Right atrium auricular region (tissue), 2 donors: ENCODE data around the gene DOCK1. TPM values are rescaled to one million over a fixed set of nuclear protein-coding genes. Genes with fewer than 3 reads are reported as not detected.

ENCODE experiments used
- DNase-seq: peaks from one replicate; pipeline ENCODE4 v3.0.0-alpha.2; 2019; ENCODE audit warnings: low spot score
- H3K27ac ChIP-seq, 2 donors: fragments of 200-600 bp; sonication (generic); 1 replicate in 1 of 2; 2 replicates in 1 of 2; pipeline ENCODE4 v1.5.1; 2016 to 2019
- H3K27me3 ChIP-seq, 2 donors: fragments of 200-600 bp; sonication (generic); one replicate each; pipeline versions ENCODE4 v1.5.1 to v1.6.0; 2017 to 2019
- H3K36me3 ChIP-seq: fragments of 200-600 bp; sonication (generic); one replicate; pipeline ENCODE4 v1.5.1; 2016
- H3K4me1 ChIP-seq, 2 donors: fragments of 200-600 bp; sonication (generic); one replicate each; pipeline versions ENCODE4 v1.5.1 to v1.6.0; 2017 to 2019
- H3K4me3 ChIP-seq, 2 donors: fragments of 200-600 bp; sonication (generic); 1 replicate in 1 of 2; 2 replicates in 1 of 2; pipeline ENCODE4 v1.5.1; 2017 to 2019; ENCODE audit warnings: mild to moderate bottlenecking in 1 of 2, moderate library complexity in 1 of 2
- H3K9me3 ChIP-seq, 2 donors: fragments of 200-600 bp; sonication (generic); one replicate each; pipeline ENCODE4 v1.5.1; 2019
- CTCF ChIP-seq, 2 donors: fragments of 200-600 bp; sonication (generic); IDR thresholded peaks; one replicate each; pipeline ENCODE4 v1.5.1; 2019; ENCODE audit warnings: antibody characterized with exemption in 2 of 2
- total RNA-seq, 2 donors: library from RNA; depleted of rRNA; stranded (reverse); fragments of >200 nt; gene quantifications; one replicate each; pipeline ENCODE4 v1.1.0, GENCODE V29; 2016

The DOCK1 gene
- total RNA-seq, 2 donors from 2014 or later, result 13.0 to 16.8 TPM

- H3K4me1 ChIP-seq, result no peaks in the 10 kb centered on the region
- H3K27ac ChIP-seq, result no peak overlapping the region
- no peaks in the 10 kb centered on the region for H3K9me3 ChIP-seq
- TF ChIP-seq CTCF (IDR thresholded peaks at IDR 0.05), result no peak
- no peaks in the 10 kb centered on the region for H3K27me3 ChIP-seq
- H3K36me3 ChIP-seq, result no peaks in the 10 kb centered on the region
- no peak for DNase-seq
- no peak overlapping the region for H3K4me3 ChIP-seq
These were observed 497.6 kb downstream of the DOCK1 start for GRCh38 chr10:127402596-127403409.

GRCh38 chr10:127405221-127405620 lies 500.0 kb downstream of the DOCK1 start:
- Histone ChIP-seq H3K27ac (no peak overlapping the region), H3K9me3 (no peaks in the 10 kb centered on the region), H3K4me3 (no peak overlapping the region), H3K27me3 (no peaks in the 10 kb centered on the region), H3K4me1 (no peaks in the 10 kb centered on the region), H3K36me3 (no peaks in the 10 kb centered on the region)
- no peak for TF ChIP-seq CTCF (IDR thresholded peaks at IDR 0.05)
- DNase-seq, result no peak

GRCh38 chr10:127406018-127406550 lies 500.9 kb downstream of the DOCK1 start:
- H3K9me3 ChIP-seq, result no peaks in the 10 kb centered on the region
- no peak overlapping the region for H3K4me3 ChIP-seq
- no peaks in the 10 kb centered on the region for H3K4me1 ChIP-seq
- DNase-seq, result no peak
- no peak overlapping the region for H3K27ac ChIP-seq
- H3K27me3 ChIP-seq, result no peaks in the 10 kb centered on the region
- TF ChIP-seq CTCF (IDR thresholded peaks at IDR 0.05), result no peak
- no peaks in the 10 kb centered on the region for H3K36me3 ChIP-seq

GRCh38 chr10:127407551-127407950 lies 502.3 kb downstream of the DOCK1 start:
- no peak for DNase-seq
- no peaks in the 10 kb centered on the region for H3K27me3 ChIP-seq
- no peaks in the 10 kb centered on the region for H3K4me1 ChIP-seq
- H3K36me3 ChIP-seq, result no peaks in the 10 kb centered on the region
- no peak overlapping the region for H3K4me3 ChIP-seq
- H3K9me3 ChIP-seq, result no peaks in the 10 kb centered on the region
- no peak for TF ChIP-seq CTCF (IDR thresholded peaks at IDR 0.05)
- H3K27ac ChIP-seq, result no peak overlapping the region

GRCh38 chr10:127408112-127408710 lies 503.0 kb downstream of the DOCK1 start:
- H3K27me3 ChIP-seq, result no peaks in the 10 kb centered on the region
- no peak overlapping the region for H3K27ac ChIP-seq
- H3K36me3 ChIP-seq, result no peaks in the 10 kb centered on the region

More at GRCh38 chr10:127408112-127408710, 503.0 kb downstream of the DOCK1 start:
- Histone ChIP-seq H3K4me3 (no peak overlapping the region), H3K4me1 (no peaks in the 10 kb centered on the region), H3K9me3 (no peaks in the 10 kb centered on the region)
- TF ChIP-seq CTCF (IDR thresholded peaks at IDR 0.05), result no peak
- no peak for DNase-seq
